Kidney glomerular epithelial cell (primary cell): ENCODE results near the gene ALDOB.
"Not testable (repeated sequence)": the region's sequence is repeated elsewhere in the genome, so short reads cannot be mapped to it uniquely, and the experiment has no call there.

Source experiments
- DNase-seq: peaks from one replicate; lab custom pipeline; 2025; lab: John Stamatoyannopoulos, UW

The ALDOB gene

DNA sequence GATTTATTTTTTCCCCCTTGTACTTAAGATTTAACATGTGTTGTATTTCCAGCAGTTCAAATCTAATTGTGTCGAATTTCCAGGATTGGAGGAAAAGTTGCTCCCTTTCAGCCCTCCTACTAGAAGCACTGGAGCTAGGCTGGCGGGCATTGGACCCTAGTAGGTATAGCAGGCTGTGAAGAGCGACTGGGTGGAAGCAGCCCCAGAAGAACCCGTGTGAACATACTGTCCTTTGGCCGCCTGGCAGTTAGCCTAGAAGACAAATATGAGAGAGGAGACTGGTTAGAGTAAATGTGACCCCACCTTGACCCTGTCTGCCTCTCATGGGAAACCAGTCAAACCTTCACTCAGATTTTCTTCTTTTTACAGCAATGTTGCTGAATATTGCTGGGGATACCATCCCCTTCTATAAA is 13.9 kb downstream of the ALDOB start:
- DNase-seq = no peak

DNA sequence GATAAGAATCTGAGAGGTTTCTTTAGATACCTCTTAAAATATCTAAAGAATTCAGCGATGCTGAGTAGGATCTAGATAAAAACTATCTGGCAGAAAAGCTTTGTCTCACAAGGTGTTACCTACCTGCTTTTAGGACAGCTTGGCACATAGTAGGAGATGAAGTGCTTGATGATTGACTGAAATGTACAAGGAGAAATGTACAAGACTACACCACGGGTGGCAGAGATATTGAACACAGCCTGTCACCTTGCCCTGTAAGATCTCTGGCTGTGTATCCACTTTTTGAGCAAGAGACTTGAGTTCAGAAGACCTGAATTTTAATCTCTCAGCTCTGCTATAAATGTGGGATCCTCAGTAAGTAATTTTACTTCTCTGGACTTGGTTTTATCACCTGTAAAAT is 15.7 kb downstream of the ALDOB start:
- DNase-seq = no peak

DNA sequence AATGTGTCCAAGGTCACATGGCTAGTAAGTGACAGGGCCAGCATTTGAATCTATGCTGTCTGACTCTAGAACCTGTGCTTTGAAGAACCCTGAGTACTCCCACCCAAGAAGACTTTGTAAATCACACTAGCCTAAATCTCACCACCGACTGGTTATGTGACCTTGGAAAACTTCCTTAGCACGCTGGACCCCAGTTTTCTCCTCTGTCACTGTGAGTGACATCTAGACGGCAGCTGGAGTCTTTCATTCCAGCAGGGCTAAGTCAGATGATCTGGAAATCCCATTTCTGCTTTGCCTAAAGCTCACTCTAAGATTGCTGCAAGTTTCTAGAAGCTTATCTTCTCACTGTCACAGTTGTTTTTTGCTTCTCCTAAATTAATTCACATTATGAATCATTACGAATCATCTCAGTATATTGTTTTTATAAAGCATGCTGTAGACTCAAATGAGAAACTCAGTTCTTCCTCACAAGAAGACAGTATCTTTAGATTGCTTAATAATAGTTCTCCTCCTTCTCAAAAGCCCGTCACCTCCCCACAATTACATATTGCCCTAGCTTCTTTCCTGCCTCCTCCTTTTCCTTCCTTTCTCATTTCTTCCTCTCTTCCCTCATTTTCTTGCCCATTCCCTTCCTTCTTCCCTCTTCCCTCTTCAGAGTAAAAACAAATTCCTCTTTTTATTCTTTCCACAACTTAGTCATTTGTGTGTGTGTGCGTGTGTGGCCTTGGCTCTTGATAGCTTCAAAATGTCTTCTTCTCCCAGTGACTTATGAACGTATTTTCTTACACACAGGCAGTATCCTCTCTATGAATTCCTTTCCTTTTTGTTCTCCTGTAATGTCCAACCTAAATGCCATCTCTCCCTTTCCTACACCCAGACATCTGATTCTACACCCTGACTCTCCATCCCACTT is 16.8 kb downstream of the ALDOB start:
- DNase-seq = peak; percentile 10

DNA sequence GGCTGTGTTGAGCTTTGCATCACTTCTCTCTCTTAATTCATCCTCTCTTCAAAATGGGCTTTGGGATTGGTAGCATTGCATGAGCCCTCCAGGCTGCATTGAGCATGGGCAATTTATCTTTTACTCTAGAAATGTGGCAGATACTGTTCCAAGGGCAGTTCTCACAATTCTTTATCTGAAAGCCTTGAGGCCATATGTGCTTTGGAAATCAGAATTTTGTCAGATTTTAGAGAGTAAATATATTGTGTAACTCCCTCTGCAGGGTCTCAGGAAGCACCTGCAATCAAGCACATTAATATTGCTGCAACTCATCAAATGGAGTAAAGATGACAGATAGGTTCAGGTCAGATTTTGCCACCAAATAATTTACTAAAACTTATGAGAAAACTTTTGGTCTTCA is 17.6 kb downstream of the ALDOB start:
- no peak for DNase-seq

DNA sequence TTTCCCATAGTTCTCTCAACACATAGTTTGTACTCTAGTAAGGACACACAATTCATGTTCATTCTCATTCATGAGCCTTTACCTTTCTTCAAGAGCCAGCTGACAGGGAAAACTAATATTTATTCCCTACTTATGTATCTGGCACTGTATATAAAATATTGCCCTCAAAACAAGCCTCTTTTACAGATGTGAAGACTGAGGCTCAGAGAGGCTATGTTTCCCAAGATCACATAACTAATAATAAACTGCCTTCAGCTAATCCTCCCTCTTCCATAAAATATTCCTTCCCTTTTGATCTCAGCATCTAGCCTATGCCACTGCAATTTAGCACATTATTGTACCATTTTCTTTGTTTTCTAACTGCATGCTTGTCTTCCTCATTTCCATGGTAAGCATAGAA is 18.2 kb downstream of the ALDOB start:
- no peak for DNase-seq

DNA sequence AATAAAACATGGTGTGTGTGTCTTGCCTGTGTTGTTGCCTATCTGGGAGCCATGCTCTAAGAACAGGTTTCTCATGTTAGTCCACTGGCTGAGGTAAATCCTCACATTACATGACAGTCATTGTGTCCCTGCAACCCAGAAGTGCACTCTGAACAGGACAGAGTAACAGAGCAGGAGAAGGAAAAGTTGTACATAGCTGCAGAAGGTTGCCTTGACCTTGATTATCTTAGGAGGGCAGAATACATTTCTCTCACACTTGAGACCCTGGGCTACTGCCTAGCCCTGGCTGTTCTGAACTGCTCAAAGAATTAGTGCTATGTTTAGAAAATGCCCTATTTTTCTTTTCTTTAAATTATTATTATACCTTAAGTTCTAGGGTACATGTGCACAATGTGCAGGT is 20.0 kb downstream of the ALDOB start:
- DNase-seq = no peak

DNA sequence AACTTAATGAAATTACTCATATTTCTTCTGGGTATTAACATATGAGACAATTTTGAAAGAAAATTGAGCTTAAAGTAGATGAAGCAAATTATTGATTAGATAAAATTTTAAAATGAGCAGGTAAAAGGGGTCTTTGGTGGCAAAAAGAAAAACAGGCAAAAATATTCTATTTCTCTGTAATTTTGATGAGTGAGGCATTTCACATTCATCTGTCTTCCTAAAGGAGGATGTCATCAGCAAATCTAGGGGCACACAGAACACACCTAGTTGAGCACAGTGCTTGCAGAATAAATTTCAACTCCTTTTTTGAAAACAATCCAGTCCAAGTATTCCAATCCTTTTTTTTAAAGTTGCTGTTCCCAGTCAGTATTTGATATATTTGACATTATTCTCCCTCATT is 20.7 kb downstream of the ALDOB start:
- DNase-seq = no peak

DNA sequence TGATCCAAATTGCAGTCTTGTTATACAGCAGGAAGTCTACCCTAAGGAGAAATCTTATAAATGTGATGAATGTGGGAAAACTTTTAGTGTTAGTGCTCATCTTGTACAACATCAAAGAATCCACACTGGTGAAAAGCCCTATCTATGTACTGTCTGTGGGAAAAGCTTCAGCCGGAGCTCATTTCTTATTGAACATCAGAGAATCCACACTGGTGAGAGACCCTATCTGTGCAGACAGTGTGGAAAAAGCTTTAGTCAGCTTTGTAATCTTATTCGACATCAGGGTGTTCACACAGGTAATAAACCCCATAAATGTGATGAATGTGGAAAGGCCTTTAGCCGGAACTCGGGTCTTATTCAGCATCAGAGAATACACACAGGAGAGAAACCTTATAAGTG is 26.5 kb downstream of the ALDOB start:
- no peak for DNase-seq

DNA sequence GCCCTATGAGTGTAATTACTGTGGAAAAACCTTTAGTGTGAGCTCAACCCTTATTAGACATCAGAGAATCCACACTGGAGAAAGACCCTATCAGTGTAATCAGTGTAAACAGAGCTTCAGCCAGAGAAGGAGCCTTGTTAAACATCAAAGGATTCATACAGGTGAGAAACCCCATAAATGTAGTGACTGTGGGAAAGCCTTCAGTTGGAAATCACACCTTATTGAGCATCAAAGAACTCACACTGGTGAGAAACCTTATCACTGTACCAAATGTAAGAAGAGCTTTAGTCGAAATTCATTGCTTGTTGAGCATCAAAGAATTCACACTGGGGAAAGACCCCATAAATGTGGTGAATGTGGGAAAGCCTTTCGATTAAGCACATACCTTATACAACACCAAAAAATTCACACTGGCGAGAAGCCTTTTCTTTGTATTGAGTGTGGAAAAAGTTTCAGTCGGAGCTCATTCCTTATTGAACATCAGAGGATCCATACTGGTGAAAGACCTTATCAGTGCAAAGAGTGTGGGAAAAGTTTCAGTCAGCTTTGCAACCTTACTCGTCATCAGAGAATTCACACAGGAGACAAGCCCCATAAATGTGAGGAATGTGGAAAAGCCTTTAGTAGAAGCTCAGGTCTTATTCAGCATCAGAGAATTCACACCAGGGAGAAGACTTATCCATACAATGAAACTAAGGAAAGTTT is 27.0 kb downstream of the ALDOB start:
- no peak for DNase-seq

DNA sequence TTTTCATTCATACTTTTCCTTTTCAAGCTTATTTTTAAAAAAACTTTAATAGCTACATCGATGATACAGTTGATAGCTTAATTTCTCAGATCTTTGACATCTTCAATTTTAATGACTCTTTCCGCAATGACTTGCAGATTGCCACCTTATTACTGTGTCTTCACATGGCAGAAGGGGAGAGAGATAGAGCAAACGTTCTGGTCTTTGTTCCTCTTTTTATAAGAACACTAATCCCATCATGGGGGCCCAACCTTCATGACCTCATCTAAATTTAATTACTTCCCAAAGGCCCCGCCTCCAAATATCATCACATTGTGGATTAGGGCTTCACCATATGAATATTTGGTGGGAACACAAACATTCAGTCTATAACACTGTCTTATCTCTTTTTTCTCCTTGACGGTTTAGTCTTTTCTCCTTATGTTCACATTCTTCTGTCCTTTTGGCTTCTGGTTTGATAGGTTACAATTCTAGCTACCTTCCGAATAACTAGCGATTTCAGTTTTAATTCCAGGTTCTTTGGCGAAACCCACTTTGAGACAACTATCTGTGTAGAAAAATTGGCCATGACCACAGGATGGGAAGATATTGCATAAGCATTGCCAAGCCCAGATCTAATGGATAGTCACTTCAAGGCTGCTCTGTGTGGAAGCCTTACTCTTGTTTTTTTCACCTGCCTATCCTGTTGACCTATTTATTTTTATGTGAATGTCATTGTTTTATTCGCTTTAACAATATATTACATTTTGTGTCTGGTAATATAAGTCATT is 31.9 kb downstream of the ALDOB start:
- no peak for DNase-seq

DNA sequence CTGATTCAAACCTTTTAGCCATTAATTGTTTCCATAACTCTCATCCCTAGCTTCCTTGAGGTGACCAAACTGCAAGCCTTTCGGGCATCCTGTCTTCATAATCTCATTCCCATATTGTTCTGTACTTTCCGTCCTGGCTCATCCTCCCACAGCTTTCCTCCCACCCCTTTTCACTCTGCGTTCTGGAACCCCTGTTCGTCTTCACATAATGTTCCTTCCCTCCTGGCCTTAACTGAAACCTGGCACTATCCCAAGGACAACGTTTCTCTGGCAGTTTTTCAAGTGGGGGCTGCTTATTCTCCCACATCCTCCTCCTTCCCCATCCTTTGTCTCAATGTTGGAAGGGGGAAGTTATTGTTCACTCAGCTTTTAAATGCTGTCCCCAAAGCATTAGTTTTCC is 35.5 kb downstream of the ALDOB start:
- DNase-seq = no peak

DNA sequence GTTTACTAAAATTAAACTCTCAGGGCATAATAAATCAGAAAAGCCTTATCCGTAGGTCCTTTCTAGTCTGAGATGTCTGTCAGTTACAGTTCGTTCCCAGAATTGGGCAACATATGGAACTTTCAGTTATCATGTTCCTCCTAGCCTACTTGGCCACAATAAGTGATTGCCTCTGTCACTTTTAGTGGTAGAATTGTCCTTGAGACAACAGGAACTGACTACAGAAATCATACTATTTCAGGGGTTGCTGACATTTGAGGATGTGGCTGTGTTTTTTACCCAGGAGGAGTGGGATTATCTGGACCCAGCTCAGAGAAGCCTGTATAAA is 36.0 kb downstream of the ALDOB start:
- DNase-seq = no peak

DNA sequence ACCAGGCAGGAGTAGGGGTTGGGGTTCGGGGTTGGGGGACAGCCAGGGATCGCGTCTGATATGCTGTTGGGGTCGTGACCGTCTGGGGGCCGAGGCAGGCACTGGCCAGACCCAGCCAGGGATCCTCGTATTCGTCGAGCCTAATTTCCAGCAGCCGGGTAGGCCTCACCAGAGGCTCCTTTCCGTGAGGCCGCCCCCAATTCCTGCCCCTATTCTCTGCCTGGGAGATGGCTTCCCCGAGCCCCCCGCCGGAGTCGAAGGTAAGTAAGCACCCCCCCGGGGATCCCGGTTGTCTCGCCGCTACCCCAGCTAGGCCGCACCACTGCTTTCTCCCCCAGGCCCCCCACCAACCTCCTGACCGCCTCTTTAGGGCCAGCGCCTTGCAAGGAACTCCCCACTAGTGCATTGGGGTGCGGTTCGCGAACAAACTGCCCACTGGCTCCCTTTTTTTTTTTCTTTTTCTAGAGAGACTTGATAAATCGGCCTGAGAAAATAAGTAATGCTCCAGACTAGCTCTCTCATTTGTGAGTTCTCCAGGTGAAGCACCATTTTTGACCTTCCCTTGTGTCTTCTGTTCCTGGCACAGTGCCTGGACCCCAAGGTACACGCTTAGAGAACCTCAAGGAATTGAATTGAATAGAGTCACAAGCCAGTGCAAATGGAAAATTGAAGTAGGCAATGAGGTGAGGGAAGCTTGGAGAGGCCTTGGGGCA is 36.5 kb downstream of the ALDOB start:
- DNase-seq = peak; percentile 17

DNA sequence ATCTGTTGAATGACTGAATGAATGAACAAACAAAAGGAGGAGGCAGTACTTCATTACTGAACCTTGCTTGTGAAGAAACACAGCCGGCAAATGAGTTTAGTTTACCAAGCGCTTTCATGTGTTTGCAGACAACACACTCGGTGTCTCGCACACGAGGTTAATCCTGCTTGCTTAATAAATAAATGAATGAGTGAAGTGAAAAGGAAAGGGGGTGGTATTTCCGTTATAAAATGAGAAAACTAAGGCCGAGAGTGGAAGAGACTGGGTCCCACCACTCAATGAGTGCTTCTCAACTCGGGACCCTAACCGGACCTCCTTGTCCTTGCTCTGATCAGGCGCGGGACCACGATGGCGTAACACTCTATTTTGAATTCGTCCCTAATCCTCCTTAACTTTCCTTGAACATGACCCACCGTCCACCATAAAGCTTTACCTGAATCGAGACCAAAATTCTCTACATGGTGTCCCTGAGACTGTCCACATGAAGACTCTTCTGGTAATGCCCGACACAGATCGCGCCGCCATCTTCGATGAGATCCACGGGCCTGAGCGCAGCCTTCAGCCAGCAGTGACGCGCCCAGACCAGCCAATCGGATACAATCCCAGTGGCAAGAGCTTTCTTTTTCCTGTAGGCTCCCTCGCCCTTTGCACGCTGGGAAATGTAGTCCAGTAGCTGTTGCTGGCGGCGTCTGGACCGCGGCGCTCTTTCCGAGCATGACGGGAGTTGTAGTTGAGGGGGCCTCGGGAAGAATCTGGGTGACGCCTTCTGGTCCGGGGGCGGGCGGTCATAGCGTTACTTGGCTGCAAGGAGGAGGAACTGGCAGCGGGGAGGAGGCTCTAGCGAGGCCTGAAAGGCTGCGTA is 37.3 kb downstream of the ALDOB start, which contains the start of the genes MRPL50 and ZNF189:
MRPL50 (minus strand) TSS at position 551 of the 862 bp plus-strand sequence; CDS start at position 525, 26 bp downstream.
ZNF189 (plus strand) TSS at position 784 of the 862 bp plus-strand sequence. CDS start 306 bp downstream, outside the sequence.
- peak; percentile 99 for DNase-seq

DNA sequence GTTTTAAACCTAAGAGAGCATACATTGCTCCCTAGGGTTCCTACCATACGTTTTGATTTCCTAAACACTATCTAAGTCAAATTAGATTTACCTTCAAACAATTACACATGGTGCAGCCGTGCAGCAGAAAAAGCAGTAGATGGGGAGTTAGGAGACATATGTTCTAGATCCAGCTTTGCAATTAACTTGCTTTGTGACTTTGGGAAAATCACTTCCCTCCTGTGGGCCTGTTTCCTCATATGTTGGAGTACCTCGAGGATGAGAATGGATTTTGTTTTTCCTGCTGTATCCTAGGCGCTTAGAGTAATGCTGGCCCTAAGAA is 37.9 kb downstream of the ALDOB start:
- no peak for DNase-seq

DNA sequence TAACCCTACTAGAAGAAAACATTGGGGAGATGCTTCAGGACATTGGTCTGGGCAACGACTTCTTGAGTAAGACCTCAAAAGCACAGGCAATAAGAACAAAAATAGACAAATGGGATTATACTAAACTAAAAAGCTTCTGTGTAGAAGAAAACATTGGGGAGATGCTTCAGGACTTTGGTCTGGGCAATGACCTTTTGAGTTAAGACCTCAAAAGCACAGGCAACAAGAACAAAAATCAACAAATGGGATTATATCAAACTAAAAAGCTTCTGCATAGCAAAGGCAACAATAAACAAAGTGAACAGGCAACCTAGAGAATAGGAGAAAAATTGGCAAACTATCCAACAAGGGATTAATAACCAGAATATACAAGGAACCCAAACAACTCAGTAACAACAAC is 40.9 kb downstream of the ALDOB start:
- DNase-seq = no peak

DNA sequence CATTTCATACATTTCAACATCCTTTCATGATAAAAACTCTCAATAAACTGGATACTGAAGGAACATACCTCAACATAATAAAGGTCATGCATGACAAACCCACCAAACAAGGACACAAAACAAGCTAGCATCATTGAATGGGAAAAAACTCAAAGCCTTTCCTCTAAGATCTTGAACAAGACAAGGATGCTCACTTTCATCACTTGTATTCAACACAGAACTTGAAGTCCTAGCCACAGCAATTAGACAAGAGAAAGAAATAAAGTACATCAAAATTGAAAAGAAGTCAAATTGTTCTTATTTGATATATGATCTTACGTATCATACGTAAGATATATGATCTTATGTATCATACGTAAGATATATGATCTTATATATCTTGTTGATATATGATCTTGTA is 42.4 kb downstream of the ALDOB start:
- no peak for DNase-seq

DNA sequence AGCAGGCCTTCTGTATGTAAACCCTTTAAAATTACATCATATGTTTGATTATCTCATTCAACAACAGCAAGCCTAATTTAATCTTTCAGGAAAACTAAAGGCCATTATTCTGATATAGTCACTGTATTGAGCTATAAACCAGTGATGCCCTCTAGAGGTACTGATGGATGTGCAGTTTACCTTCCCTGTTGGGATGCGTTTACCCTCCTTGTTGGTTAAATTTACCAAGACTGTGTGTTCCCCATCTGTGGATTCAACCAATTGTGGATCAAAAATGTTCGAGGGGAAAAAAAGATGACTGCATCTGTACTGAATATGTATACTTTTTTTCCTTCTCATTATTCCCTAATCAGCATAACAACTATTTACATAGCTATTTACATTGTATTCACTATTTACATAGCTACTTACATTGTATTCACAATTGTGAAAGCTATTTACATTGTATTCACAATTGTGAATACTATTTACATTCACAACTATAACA is 47.0 kb downstream of the ALDOB start:
- no peak for DNase-seq

DNA sequence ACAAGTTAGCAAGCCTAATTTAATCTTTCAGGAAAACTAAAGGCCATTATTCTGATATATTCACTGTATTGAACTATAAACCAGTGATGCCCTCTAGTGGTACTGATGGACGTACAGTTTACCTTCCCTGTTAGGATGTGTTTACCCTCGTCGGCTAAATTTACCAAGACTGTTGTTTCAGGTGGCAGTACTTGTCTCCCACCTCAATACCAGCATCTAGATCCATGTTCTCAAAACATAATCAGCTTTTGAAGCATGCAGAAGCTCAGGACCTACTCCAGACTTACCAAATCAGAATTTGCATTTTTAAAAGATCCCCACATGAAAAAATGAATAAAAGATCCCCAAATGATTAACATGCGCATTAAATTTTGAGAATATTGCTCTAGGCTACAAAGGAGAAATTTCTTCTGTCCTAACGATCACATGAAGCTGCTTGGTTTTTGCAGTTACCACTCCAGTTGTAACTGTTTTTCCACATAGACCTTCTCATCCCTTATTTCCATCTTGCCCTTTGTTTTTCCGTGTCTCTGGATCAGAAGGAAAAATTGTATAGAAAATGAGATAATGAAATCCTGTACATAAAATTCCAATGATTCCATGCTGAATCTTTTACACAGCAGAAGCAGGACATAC is 47.6 kb downstream of the ALDOB start:
- peak; percentile 67 for DNase-seq

DNA sequence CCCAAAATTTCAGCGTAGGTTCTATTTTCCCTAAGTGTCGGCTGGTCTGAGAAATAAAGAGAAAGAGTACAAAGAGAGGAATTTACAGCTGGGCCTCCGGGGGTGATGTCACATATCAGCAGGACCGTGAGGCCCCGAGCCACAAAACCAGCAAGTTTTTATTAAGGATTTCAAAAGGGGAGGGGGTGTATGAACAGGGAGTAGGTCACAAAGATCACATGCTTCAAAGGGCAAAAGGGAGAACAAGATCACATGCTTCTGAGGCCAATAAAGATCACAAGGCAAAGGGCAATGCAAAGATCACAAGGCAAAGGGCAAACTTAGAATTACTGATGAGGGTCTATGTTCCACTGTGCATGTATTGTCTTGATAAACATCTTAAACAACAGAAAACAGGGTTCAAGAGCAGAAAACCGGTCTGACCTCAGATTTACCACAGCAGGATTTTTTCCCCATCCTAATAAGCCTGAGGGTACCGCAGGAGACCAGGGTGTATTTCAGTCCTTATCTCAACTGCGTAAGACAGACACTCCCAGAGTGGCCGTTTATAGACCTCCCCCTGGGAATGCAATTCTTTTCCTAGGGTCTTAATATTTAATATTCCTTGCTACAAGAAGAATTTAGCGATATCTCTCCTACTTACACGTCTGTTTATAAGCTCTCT is 50.6 kb downstream of the ALDOB start, which contains the start of gene BAAT:
BAAT (minus strand) TSS at position 134 of the 664 bp plus-strand sequence. CDS start 13,602 bp downstream, outside the sequence.
- not testable (repeated sequence) for DNase-seq
